Neural cell (in vitro differentiated cells): ENCODE data around the gene ADGRG6. TPM values are rescaled to one million over a fixed set of nuclear protein-coding genes. Genes with fewer than 3 reads are reported as not detected.

Experiments used
- H2AFZ ChIP-seq: fragments of 200-600, 300-800 bp; sonication (generic), shearing (Covaris generic); 2 replicates; pipeline ENCODE4 v1.6.0; 2014; ENCODE audit warnings: low read depth, mild to moderate bottlenecking, antibody characterized with exemption, low read length, moderate library complexity
- H3F3A ChIP-seq: fragments of 200-600 bp; shearing (Covaris generic); 2 replicates; pipeline ENCODE4 v1.6.1; 2016; ENCODE audit warnings: mild to moderate bottlenecking, moderate library complexity, mixed read lengths, antibody characterized with exemption, low read length; ENCODE audit not compliant: insufficient read depth, poor library complexity, severe bottlenecking
- H3K27ac ChIP-seq: fragments of 200-600, 300-800 bp; sonication (generic), shearing (Covaris generic); 2 replicates; pipeline ENCODE4 v1.5.1; 2014; ENCODE audit warnings: mild to moderate bottlenecking, low read length, moderate library complexity
- H3K27me3 ChIP-seq: fragments of 300-800, 200-600 bp; sonication (generic), shearing (Covaris generic); 2 replicates; pipeline ENCODE4 v1.6.0; 2014; ENCODE audit warnings: mild to moderate bottlenecking, low read depth, low read length, moderate library complexity; ENCODE audit not compliant: insufficient read depth
- H3K36me3 ChIP-seq: fragments of 300-800, 200-600 bp; sonication (generic), shearing (Covaris generic); 2 replicates; pipeline ENCODE4 v1.5.1; 2014; ENCODE audit warnings: mild to moderate bottlenecking, antibody characterized with exemption, low read length, moderate library complexity; ENCODE audit not compliant: insufficient read depth
- H3K4me2 ChIP-seq: fragments of 300-800, 200-600 bp; sonication (generic), shearing (Covaris generic); 2 replicates; pipeline ENCODE4 v1.6.0; 2014; ENCODE audit warnings: mild to moderate bottlenecking, low read length
- H3K4me3 ChIP-seq: fragments of 300-800, 200-600 bp; sonication (generic), shearing (Covaris generic); 2 replicates; pipeline ENCODE4 v1.5.1; 2014; ENCODE audit warnings: mild to moderate bottlenecking, low read length, moderate library complexity
- H3K79me2 ChIP-seq: fragments of 200-600 bp; shearing (Covaris generic); replicated peaks from 2 replicates; pipeline ENCODE4 v1.6.0; 2014; ENCODE audit warnings: mild to moderate bottlenecking, low read length, moderate library complexity; ENCODE audit not compliant: insufficient read depth
- H3K9ac ChIP-seq: fragments of 300-800, 200-600 bp; sonication (generic), shearing (Covaris generic); 2 replicates; pipeline ENCODE4 v1.6.1; 2016; ENCODE audit warnings: mild to moderate bottlenecking, low read length, mixed read lengths
- H3K9me2 ChIP-seq: fragments of 200-600 bp; shearing (Covaris generic); 2 replicates; pipeline ENCODE4 v1.6.1; 2016; ENCODE audit warnings: mild to moderate bottlenecking, low read length, mixed read lengths; ENCODE audit not compliant: insufficient read depth
- H3K9me3 ChIP-seq: fragments of 200-600, 300-800 bp; sonication (generic), shearing (Covaris generic); 2 replicates; pipeline ENCODE4 v1.6.1; 2016; ENCODE audit warnings: mild to moderate bottlenecking, mixed run types, low read length, moderate library complexity, mixed read lengths
- H4K20me1 ChIP-seq: fragments of 200-600 bp; shearing (Covaris generic); 2 replicates; pipeline ENCODE4 v1.6.1; 2016; ENCODE audit warnings: mild to moderate bottlenecking, mixed run types; ENCODE audit not compliant: insufficient read depth
- EP300 ChIP-seq: fragments of 450-650 bp; conservative IDR thresholded peaks from 2 replicates; pipeline ENCODE4 v1.6.1; 2014; ENCODE audit warnings: antibody characterized with exemption, mild to moderate bottlenecking, moderate library complexity; ENCODE audit not compliant: poor library complexity, severe bottlenecking
- EZH2 ChIP-seq: fragments of 200-600, 300-800 bp; shearing (Covaris generic), sonication (generic); IDR thresholded peaks from 2 replicates; pipeline ENCODE4 v1.6.1; 2014; ENCODE audit warnings: antibody characterized with exemption, low read length, borderline replicate concordance, mild to moderate bottlenecking; ENCODE audit not compliant: insufficient read depth, poor library complexity, severe bottlenecking
- MXI1 ChIP-seq: fragments of 450-650 bp; conservative IDR thresholded peaks from 2 replicates; pipeline ENCODE4 v1.6.1; 2014; ENCODE audit warnings: antibody characterized with exemption, mild to moderate bottlenecking; ENCODE audit not compliant: poor library complexity, severe bottlenecking
- POLR2AphosphoS5 ChIP-seq: IDR thresholded peaks from 2 replicates; pipeline ENCODE4 v1.6.1; 2012
- RAD21 ChIP-seq: fragments of 450-650 bp; conservative IDR thresholded peaks from 2 replicates; pipeline ENCODE4 v1.6.1; 2014; ENCODE audit warnings: antibody characterized with exemption, mild to moderate bottlenecking, moderate library complexity
- SMC3 ChIP-seq: fragments of 450-650 bp; conservative IDR thresholded peaks from 2 replicates; pipeline ENCODE4 v1.6.1; 2014; ENCODE audit warnings: antibody characterized with exemption, mild to moderate bottlenecking, moderate library complexity; ENCODE audit not compliant: poor library complexity
- TAF1 ChIP-seq: IDR thresholded peaks from 2 replicates; pipeline ENCODE4 v1.6.1; 2012; ENCODE audit warnings: low read depth
- polyA plus RNA-seq: library from polyadenylated mRNA; depleted of rRNA; stranded (reverse); fragments of >200 nt; gene quantifications from 2 replicates; pipeline ENCODE4 v1.2.3, GENCODE V29; 2014
- TF ChIP-seq, protein P1 (sequence below): IDR thresholded peaks from 2 replicates; pipeline ENCODE4 v1.6.1; 2012; ENCODE audit warnings: borderline replicate concordance
- TF ChIP-seq, protein P2 (sequence below): fragments of 450-650 bp; IDR thresholded peaks from 2 replicates; pipeline ENCODE4 v1.5.1; 2014; ENCODE audit warnings: antibody characterized with exemption, mild to moderate bottlenecking, moderate library complexity; ENCODE audit not compliant: poor library complexity, severe bottlenecking

The ADGRG6 gene
- polyA plus RNA-seq, 1 donor from 2014 or later = 0.37 TPM

DNA sequence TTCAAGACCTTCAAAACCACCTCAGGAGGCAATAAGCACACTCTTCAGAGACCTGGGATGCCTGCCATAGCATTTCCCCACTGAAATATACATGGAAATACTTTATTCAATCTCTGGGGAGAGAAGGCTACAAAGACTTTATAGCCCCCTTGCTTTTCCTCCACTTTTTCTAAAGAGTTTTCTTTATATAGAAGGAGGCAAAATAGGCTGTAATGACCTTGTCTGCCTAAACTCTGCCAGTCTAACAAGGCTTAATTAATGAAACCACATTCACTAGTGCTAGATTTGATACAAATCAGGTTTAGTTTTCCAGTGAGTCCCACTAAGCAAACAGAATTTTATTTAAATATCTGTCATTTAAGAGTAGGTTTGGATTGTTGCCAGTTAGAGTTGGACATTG is 114.9 kb downstream of the ADGRG6 start:
- Histone ChIP-seq H3K4me3 (no peak overlapping the region), H2AFZ (no peak overlapping the region), H3K9ac (no peak overlapping the region), H3K36me3 (no peaks in the 10 kb centered on the region), H3K9me2 (no peaks in the 10 kb centered on the region), H3K4me2 (no peak overlapping the region), H3K79me2 (no peaks in the 10 kb centered on the region), H3K27ac (no peak overlapping the region), H4K20me1 (no peaks in the 10 kb centered on the region), H3K9me3 (no peaks in the 10 kb centered on the region), H3F3A (no peaks in the 10 kb centered on the region), H3K27me3 (no peaks in the 10 kb centered on the region)
- no peak for TF ChIP-seq POLR2AphosphoS5
- TF ChIP-seq, protein P1, sequence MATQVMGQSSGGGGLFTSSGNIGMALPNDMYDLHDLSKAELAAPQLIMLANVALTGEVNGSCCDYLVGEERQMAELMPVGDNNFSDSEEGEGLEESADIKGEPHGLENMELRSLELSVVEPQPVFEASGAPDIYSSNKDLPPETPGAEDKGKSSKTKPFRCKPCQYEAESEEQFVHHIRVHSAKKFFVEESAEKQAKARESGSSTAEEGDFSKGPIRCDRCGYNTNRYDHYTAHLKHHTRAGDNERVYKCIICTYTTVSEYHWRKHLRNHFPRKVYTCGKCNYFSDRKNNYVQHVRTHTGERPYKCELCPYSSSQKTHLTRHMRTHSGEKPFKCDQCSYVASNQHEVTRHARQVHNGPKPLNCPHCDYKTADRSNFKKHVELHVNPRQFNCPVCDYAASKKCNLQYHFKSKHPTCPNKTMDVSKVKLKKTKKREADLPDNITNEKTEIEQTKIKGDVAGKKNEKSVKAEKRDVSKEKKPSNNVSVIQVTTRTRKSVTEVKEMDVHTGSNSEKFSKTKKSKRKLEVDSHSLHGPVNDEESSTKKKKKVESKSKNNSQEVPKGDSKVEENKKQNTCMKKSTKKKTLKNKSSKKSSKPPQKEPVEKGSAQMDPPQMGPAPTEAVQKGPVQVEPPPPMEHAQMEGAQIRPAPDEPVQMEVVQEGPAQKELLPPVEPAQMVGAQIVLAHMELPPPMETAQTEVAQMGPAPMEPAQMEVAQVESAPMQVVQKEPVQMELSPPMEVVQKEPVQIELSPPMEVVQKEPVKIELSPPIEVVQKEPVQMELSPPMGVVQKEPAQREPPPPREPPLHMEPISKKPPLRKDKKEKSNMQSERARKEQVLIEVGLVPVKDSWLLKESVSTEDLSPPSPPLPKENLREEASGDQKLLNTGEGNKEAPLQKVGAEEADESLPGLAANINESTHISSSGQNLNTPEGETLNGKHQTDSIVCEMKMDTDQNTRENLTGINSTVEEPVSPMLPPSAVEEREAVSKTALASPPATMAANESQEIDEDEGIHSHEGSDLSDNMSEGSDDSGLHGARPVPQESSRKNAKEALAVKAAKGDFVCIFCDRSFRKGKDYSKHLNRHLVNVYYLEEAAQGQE = no peak
- TF ChIP-seq RAD21 = no peak
- TF ChIP-seq MXI1 = no peak
- TF ChIP-seq EZH2 = no peak
- no peak for TF ChIP-seq SMC3
- TF ChIP-seq, protein P2, sequence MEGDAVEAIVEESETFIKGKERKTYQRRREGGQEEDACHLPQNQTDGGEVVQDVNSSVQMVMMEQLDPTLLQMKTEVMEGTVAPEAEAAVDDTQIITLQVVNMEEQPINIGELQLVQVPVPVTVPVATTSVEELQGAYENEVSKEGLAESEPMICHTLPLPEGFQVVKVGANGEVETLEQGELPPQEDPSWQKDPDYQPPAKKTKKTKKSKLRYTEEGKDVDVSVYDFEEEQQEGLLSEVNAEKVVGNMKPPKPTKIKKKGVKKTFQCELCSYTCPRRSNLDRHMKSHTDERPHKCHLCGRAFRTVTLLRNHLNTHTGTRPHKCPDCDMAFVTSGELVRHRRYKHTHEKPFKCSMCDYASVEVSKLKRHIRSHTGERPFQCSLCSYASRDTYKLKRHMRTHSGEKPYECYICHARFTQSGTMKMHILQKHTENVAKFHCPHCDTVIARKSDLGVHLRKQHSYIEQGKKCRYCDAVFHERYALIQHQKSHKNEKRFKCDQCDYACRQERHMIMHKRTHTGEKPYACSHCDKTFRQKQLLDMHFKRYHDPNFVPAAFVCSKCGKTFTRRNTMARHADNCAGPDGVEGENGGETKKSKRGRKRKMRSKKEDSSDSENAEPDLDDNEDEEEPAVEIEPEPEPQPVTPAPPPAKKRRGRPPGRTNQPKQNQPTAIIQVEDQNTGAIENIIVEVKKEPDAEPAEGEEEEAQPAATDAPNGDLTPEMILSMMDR = no peak
- TF ChIP-seq TAF1 = no peak
- TF ChIP-seq EP300 = no peak

DNA sequence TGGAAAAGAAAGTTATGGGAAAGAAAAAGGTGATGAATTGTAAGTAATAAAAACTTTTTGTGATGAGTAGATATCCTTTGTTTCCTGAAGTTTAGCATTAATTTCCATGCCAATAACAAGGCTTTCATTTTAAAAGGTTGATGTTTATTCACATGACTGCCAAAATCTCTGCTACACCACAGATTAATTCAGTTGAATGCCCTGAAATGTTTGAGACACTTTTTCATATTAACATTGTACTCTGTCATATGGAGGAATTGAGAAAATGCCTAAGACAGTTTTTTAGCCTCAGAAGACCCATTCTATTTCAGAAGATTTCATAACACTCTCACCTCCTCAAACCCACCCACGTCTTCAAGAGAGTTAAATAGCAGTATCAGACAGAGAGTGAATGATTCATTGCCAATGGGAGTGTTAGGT is 115.5 kb downstream of the ADGRG6 start:
- no peaks in the 10 kb centered on the region for H3K79me2 ChIP-seq
- H3K36me3 ChIP-seq = no peaks in the 10 kb centered on the region
- TF ChIP-seq POLR2AphosphoS5 (no peak), SMC3 (no peak), EZH2 (no peak), MXI1 (no peak)
- TF ChIP-seq, protein P2 = no peak
- no peak overlapping the region for H3K4me2 ChIP-seq
- H2AFZ ChIP-seq = no peak overlapping the region
- H4K20me1 ChIP-seq = no peaks in the 10 kb centered on the region
- no peak overlapping the region for H3K9ac ChIP-seq
- no peaks in the 10 kb centered on the region for H3K27me3 ChIP-seq
- H3K9me3 ChIP-seq = no peaks in the 10 kb centered on the region
- H3F3A ChIP-seq = no peaks in the 10 kb centered on the region
- no peaks in the 10 kb centered on the region for H3K9me2 ChIP-seq
- no peak overlapping the region for H3K27ac ChIP-seq
- H3K4me3 ChIP-seq = no peak overlapping the region
